HS-27A (cell line): ENCODE data around the gene MRTFB.
"Not testable (repeated sequence)": the region's sequence is repeated elsewhere in the genome, so short reads cannot be mapped to it uniquely, and the experiment has no call there.

Experiments used
- DNase-seq: peaks from one replicate; pipeline ENCODE4 v3.0.0-alpha.2; 2012; ENCODE audit warnings: low read depth, missing footprints

The MRTFB gene, protein sequence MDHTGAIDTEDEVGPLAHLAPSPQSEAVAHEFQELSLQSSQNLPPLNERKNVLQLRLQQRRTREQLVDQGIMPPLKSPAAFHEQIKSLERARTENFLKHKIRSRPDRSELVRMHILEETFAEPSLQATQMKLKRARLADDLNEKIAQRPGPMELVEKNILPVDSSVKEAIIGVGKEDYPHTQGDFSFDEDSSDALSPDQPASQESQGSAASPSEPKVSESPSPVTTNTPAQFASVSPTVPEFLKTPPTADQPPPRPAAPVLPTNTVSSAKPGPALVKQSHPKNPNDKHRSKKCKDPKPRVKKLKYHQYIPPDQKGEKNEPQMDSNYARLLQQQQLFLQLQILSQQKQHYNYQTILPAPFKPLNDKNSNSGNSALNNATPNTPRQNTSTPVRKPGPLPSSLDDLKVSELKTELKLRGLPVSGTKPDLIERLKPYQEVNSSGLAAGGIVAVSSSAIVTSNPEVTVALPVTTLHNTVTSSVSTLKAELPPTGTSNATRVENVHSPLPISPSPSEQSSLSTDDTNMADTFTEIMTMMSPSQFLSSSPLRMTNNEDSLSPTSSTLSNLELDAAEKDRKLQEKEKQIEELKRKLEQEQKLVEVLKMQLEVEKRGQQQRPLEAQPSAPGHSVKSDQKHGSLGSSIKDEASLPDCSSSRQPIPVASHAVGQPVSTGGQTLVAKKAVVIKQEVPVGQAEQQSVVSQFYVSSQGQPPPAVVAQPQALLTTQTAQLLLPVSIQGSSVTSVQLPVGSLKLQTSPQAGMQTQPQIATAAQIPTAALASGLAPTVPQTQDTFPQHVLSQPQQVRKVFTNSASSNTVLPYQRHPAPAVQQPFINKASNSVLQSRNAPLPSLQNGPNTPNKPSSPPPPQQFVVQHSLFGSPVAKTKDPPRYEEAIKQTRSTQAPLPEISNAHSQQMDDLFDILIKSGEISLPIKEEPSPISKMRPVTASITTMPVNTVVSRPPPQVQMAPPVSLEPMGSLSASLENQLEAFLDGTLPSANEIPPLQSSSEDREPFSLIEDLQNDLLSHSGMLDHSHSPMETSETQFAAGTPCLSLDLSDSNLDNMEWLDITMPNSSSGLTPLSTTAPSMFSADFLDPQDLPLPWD

DNA sequence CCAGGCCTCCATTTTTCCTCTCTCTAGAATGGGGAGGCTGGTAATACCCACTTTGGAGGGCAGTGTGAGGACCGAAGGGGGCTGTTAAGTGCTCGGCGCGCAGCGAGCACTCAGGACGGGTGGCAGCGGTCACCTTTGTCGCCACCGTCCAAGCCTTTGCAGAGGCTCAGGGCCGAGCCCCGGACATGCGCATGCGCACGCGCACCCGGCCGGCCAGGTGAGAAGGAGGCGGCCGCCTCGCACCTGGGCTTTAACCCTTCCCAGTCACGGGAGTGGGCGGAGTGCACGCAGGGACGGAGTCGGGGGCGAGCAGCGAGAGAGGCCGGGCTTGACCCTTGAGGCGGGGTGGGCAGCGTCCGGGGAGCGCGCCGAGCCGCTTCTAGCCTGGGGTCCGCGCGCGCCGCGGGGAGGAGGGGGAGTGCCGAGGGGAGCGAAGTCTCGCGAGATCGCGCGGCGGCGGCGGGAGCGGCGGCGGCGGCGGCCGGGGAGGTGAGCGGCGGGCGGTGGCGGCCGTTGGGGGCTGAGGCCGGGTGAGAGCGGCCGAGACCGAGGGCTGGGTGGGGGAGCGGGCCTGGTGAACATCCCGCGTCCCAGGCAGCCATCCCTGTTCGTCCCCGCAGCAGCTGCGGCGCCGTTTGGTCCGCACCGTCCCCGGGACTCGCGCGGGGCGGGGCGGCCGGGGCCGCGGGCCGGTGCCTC lies at the start of gene MRTFB:
Gene MRTFB, plus strand, starts transcription at position 443 of the 699 bp plus-strand sequence. CDS start 69,288 bp downstream, outside the sequence.
- no peak for DNase-seq

DNA sequence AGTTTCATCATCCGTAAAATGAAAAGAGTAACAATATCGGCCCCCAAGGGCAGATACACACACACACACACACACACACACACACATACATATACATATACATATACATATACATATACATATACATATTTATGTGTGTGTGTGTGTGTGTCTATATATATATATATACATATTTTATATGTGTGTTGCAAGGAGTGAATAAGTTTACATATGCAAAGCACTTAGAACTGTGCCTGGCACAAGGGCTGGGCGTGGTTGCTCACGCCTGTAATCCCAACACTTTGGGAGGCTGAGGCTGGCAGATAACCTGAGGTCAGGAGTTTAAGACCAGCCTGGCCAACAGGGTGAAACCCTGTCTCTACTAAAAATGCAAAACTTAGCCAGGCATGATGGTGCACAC lies 47.6 kb upstream of the MRTFB start:
- DNase-seq: not testable (repeated sequence)

DNA sequence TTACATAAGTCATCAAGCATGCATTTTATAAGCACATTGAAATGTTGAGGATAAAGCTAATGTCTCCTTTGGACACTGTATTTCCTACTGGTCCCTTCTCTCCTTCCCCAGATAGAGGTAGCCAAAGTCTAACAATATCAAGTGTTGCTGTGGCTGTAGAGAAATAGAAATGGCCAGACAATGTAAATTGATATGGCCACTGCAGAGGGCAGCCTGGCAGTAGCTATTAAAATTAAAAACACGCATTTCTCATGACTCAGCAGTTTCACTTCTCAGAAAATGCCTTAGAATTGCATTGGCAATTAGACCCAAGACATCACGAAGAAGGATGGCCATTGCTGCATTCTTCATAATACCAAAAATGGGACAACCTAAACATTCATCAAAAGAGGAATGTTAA lies 46.8 kb upstream of the MRTFB start:
- DNase-seq: no peak

DNA sequence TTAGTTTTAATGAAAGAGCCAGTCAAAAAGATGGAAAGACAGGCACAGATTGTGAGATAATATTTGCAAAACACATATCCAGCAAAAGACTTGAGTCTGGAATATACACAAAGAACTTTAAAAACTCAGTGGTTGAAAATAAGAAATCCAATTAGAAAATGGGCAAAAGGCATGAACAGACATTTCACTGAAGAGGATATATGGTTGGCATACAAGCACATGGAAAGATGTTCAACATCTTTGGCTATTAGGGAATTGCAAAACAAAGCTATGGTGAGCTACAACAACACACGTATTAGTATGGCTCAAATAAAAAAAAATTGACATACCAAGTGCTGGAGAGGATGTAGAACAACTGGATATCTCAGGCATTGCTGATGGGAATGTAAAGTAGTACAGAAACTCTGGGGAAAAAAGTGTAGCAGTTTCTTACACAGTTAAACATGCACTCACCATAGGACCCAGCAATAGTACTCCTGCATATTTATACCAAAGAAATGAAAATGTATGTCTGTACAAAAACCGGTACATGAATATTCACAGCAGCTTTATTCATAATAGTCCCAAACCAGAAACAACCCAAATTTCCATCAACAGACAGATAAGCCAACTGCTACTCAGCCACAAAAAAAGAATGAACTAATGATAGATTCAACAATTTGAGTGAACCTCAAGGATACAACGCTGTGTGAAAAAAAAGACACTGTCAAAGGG lies 44.4 kb upstream of the MRTFB start:
- DNase-seq: no peak

DNA sequence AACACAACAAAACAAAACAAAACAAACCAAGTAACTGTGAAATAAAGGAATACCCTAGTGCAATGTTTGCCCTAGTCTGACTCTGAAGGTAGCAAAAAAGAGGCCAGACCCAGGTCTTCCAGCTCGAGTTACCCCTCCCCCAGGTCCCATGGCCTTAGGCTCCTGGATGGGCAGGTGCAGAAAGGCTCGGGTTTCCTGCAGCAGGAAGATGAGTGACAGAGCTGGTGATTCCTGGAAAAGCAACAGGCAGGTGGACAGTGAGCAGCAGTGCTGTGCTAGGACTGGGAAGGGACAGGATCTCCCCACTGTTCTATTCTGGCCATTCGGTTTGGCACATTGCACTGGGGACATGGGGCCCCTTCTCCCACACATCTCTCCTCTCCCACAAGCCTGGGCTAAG lies 42.9 kb upstream of the MRTFB start:
- no peak for DNase-seq

DNA sequence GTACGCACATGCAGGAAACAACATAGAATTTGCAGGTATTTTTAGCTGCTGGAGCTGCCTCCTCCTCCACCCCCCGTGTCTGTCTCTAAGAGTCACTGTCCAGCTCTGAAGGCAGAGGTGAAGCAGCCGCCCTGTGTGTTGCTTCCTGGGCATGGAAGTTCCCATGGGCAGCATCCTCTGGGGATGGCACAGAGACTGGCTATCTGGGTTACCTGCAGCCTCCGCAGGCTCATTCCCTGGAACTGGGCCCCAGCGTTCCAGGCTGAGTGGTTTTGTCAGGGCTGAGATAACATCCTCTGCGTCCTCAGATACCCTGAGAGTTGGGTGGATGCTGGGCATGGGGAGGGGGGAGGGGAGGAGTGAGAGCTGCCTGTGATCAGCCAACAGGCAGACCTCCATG lies 41.5 kb upstream of the MRTFB start:
- DNase-seq: no peak

DNA sequence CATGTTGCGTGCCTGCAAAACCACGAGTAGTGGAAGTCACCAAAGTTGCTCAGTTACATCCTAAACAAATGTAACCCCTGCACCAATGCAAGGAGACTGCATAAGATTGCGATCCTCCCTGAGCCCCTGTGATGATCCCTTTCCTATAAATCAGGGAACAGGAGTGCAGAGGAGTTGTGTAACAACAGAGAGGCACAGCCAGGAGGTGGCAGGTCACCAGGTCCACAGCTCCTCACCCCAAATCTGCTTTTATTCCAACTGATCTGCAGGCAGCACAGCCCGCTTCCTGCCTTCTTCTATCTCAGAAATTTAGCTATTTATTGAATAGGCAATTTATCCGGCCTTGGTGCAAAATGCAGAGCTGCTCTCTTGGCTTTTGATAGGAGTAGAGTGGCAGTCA lies 36.0 kb upstream of the MRTFB start:
- no peak for DNase-seq

DNA sequence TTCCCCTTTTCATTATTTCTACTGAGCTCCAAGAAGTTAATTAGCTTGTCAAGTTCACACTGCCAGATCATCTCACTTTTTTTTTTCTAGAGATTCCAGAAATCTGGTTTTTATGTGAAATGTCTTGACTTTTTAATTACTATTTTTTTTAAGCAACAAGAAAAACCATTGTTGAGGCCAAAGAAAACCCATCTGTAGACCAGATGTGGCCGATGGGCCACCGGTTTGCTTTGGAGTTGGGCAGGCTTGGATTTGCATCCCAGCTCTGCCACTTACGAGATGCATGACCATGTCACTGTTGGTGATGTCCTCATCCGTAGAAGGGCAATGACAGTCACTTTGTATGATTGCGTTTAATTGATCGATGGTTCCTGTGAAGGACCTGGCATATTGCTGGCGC lies 34.2 kb upstream of the MRTFB start:
- no peak for DNase-seq

DNA sequence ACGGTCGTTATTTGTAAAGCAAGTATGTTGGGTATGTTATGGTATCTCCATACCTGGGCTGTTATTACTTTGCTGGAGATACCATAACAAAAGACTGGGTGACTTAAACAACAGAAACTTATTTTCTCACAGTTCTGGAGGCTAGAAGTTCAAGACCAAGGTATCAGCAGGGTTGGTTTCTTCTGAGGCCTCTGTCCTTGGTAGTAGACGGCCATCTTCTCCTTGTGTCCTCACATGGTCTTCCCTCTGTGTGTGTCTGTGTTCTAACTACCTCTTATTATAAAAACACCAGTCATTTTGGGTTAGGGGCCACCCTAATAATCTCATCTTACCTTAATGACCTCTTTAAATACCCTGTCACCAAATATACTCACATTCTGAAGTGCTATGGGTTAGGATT lies 33.2 kb upstream of the MRTFB start:
- DNase-seq: no peak

DNA sequence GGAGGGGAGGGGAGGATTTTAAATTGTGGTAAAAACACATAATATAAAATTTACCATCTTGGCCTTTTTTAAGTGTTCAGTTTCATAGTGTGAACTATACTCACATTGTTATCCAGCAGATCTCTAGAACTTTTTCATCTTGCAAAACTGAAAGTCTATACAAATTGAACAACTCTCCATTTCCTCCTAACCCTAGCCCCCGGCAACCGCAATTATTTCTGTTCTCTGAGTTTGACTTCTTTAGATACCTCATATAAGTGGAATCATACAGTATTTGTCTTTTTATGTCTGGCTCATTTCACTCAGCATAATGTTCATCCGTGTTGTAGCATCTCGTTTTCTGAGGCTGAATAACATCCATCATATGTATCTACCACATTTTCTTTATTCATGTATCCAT lies 30.0 kb upstream of the MRTFB start:
- DNase-seq: no peak

DNA sequence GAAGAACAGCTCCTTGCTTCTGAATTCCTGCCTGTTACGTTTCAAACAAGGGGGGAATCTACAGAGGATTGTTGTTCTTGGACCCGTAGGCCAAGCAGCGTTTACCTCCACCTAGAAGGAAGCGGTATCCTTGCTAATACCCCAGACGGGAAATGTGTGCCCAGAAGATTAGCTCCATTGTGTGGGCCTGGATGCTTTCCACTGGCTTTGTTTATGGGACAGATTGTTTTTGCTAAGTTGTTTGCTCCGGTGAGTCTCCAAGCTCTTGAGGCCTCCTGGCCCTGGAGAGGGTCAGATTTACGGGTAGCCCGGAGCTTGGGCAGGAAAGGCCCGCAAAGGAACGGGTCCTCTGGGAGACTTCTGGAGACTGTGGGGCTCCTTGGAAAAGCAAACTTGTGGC lies 28.4 kb upstream of the MRTFB start:
- DNase-seq: no peak

DNA sequence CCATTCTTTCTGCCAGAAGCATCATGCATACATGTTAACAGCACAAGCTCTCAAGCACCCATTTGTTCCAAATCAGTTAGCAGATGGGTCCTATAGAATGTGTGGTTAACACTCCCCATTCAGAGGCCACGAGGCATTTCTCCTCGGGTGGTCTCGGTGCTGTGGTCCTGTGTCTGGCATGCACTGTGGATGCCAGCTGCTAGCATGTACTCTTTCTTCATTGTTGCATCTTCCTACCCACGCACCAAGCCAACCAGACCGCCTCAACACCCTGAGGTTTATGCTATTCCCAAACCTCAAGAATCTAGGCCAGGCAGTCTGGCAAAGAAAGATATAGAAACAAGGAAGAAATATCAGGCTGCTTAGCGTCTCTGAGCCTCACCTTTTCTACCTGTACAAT lies 27.8 kb upstream of the MRTFB start:
- no peak for DNase-seq

DNA sequence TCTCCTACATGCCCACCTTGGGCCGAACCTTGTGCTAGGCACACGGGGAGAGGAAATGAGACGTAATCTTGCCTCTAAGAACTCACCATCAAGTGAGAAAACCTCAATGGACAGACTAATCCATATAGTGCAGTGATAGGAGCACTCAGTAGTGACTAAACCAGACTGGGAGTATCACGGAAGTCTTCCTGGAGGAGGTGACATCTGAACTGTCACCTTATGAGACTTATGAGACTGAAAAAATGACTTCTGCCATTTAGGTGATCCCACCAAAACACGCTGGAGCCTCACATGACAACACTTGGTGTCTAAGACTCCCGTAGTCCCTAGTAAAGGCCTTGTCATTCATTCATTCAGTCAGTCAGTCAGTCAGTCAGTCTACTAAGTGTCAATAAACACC lies 27.3 kb upstream of the MRTFB start:
- DNase-seq: no peak

DNA sequence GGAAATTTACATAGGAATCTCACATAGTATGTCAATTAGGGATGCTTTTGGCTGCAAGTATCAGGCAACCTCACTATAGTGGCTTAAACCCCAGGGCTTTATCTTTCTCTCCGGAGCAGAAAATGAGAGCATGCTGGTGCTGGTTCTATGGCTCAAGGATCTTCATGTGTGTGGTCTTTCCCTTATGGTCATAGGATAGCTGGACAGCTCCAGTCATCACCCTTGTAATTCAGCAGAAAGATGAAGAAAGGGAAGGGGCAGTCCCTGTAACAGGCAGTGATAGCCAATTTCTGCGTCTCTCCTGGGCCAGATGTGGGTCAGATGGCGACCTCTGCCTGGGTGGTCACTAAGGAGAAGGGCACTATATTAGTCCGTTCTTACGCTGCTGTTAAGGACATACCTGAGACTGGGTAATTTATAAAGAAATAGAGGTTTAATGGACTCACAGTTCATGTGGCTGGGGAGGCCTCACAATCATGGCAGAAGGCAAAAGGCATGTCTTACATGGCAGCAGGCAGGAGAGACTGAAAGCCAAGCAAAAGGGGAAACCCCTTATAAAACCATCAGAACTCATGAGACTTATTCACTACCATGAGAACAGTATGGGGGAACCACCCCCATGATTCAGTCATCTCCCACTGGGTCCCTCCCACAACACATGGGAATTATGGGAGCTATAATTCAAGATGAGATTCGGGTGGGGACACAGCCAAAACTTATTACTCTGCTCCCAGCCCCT lies 23.8 kb upstream of the MRTFB start:
- not testable (repeated sequence) for DNase-seq

DNA sequence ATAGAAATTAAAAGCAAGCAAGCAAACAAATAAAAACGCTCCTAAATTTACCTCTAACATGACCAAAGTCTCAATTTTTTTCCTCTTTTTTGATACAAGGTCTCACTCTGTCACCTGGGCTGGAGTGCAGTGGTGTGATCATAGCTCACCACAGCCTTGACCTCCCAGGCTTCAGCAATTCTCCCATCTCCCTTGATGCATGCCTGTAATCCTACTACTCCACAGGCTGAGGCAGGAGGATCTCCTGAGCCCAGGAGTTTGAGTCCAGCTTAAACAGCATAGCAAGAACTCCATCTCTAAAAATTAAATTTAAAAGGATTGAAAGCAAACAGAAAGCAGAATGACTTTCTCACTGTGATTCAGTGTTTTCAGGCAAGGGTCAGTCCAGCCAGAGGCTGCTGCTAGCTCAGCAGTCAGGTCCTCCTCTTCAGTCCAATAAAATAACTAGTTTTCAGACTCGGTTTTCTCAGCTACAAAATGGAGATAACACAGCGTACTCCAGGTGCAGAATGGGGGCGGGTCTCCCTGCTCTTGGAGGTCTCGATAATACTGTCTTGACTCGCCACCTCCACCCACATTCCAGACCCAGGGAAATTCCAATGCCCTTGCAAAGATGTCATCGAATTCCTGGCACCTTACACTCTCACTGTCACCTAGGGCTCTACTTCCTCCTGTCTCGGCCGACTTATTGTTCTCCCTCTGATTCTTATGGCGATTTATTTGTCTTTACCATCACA lies 20.7 kb upstream of the MRTFB start:
- DNase-seq: no peak

DNA sequence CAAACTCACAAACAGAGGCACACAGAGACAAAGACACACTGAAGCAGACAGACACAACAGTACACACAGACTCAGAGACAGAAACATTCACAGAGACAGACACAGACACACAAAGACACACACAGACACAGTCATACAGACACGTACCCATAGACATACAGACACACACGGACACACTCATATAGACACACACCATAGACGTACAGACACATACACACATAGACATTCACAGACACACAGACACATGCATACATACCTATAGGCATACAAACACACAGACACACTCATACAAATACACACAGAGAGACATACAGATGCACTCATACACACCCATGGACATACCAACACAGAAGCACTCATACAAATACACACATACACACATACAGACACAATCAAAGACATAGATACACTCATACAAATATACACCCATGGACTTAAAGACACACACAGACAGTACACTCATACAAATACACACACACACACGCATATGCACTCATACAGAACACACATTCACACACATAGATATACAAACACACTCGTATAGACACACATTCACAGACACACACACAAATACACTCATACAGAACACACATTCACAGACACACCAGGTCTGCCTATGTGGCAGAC lies 19.9 kb upstream of the MRTFB start:
- DNase-seq: no peak

DNA sequence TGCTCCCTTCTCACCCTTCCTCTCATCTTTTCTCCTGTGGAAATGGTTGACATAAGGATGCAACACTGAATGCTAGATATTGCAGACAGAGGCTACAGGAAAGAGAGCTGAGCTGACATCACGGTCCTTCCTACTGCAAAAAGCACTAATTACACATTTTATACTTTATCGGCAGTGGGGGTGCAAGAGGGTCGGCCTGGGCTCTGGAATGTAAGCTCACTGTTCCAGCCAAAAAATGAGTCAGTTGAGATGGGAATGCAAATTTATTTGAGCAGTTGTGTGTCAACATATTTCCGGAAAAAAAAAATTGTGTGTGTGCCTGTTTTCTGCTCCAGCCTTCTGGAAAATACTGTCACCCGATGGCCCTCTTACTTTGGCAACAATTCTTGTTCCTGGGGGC lies 14.1 kb upstream of the MRTFB start:
- DNase-seq: no peak

DNA sequence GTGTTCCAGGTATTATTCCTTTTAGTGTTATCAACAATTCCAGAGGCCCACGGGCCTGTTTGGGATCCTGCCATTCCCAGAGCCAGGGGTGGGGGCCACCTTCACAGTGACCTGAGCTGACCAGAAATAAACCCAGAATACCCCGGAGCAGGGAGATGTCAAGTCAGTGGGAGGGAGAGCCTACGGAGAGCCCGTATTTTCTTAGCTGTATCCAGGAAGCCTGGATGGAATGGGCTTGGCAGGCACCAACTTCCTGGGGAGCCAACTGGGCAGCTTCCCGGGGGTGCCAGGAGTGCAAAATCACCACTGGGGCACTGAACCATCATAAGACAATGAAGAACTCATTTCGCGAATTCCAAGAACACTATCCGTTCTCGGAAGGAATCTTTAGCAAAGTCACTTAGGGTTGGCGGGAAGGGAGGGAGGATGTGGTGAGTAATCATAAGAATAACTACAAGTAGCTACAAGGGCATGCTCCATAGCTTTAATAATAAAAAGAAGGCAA lies 13.2 kb upstream of the MRTFB start:
- DNase-seq: no peak

DNA sequence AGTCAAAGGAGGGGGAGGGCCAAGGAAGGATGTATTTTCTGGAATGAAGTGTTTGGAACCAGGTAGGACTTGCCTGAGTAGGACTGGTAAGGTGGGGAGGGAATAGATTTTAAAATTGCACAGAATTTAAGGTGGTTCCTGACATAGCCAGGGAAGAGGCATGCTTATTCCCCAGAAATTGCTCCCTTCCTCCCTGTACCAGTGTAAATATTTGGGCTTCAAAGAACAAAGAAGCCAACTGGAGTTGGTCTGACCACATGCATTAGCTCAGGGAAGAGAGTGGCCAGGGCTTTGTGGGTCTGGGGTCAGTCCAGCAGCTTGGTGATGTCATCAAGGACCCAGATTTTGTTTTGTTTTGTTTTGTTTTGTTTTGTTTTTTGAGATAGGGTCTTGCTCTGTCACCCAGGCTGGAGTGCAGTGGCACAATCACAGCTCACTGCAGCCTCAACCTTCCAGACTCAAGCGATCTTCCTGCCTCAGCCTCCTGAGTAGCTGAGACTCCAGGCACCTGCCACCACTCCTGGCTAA lies 9.3 kb upstream of the MRTFB start:
- DNase-seq: no peak
